A673 (cell line): ENCODE measurements around the gene SLC16A8.

ENCODE experiments used
- CTCF ChIP-seq: fragments of 300-800, 200-600 bp; sonication (generic); conservative IDR thresholded peaks from 2 replicates; pipeline ENCODE4 v1.5.1; 2017; ENCODE audit warnings: low read depth, mild to moderate bottlenecking, antibody characterized with exemption, low read length, moderate library complexity, mixed read lengths
- EZH2 ChIP-seq: fragments of 200-600 bp; sonication (generic); IDR thresholded peaks from 2 replicates; pipeline ENCODE4 v1.6.1; 2017; ENCODE audit warnings: borderline replicate concordance, low read depth, mild to moderate bottlenecking, mixed read lengths, antibody characterized with exemption, low read length; ENCODE audit not compliant: poor library complexity, severe bottlenecking

GRCh38 chr22:38086001-38086845 is 2.2 kb upstream of the SLC16A8 start:
- no peak for TF ChIP-seq CTCF
- no peak for TF ChIP-seq EZH2
